PC-9 (cell line): ENCODE data around the gene TMEM232. TPM values are rescaled to one million over a fixed set of nuclear protein-coding genes. Genes with fewer than 3 reads are reported as not detected.

Source experiments
- BruUV-seq: library from RNA; stranded (reverse); fragments of 400-500 nt; replicated peaks from 2 replicates; lab custom pipeline; 2021; lab: Mats Ljungman, UMichigan
- CTCF ChIA-PET: fragments of 300-600 bp; sonication (Branson Sonifier 250); formaldehyde crosslinking; loops from one replicate; lab custom pipeline; 2022; ENCODE audit warnings: antibody characterized with exemption; lab: Charles Lee
- POLR2A ChIA-PET: fragments of 300-600 bp; sonication (Branson Sonifier 250); formaldehyde crosslinking; loops from one replicate; lab custom pipeline; 2022; ENCODE audit warnings: antibody characterized with exemption; ENCODE audit not compliant: unreplicated experiment; lab: Charles Lee
- DNase-seq, 2 experiments: peaks; one replicate each; pipeline versions ENCODE4 v3.0.0 to v3.0.0-alpha.2; 2015 to 2022; ENCODE audit warnings: mixed read lengths in 1 of 2
- H2AFZ ChIP-seq: fragments of 200-600 bp; sonication (generic); 2 replicates; pipeline ENCODE4 v1.8.1; 2017; ENCODE audit warnings: antibody characterized with exemption
- H3F3A ChIP-seq: fragments of 200-600 bp; sonication (generic); 2 replicates; pipeline ENCODE4 v1.8.1; 2017; ENCODE audit warnings: antibody characterized with exemption, mild to moderate bottlenecking, low read depth; ENCODE audit not compliant: insufficient read depth
- H3K27ac ChIP-seq: fragments of 200-600 bp; sonication (generic); 2 replicates; pipeline ENCODE4 v1.6.1; 2016; ENCODE audit warnings: mixed run types
- H3K27me3 ChIP-seq: fragments of 200-600 bp; sonication (generic); 2 replicates; pipeline ENCODE4 v1.6.1; 2016; ENCODE audit warnings: low read depth, mixed run types; ENCODE audit not compliant: insufficient read depth
- H3K36me3 ChIP-seq: fragments of 200-600 bp; sonication (generic); 2 replicates; pipeline ENCODE4 v1.6.1; 2016; ENCODE audit warnings: low read depth, mixed run types
- H3K4me1 ChIP-seq: fragments of 200-600 bp; sonication (generic); replicated peaks from 2 replicates; pipeline ENCODE4 v1.6.1; 2016; ENCODE audit warnings: mixed run types; ENCODE audit not compliant: insufficient read depth
- H3K4me2 ChIP-seq: fragments of 200-600 bp; sonication (generic); 2 replicates; pipeline ENCODE4 v1.6.1; 2017; ENCODE audit warnings: mixed run types
- H3K4me3 ChIP-seq: fragments of 200-600 bp; sonication (generic); 2 replicates; pipeline ENCODE4 v1.6.1; 2016; ENCODE audit warnings: mixed run types
- H3K79me2 ChIP-seq: fragments of 200-600 bp; sonication (generic); 2 replicates; pipeline ENCODE4 v1.6.1; 2017; ENCODE audit warnings: low read depth, mixed run types
- H3K9me2 ChIP-seq: fragments of 200-600 bp; sonication (generic); 2 replicates; pipeline ENCODE4 v1.8.1; 2017; ENCODE audit warnings: mild to moderate bottlenecking; ENCODE audit not compliant: insufficient read depth
- H3K9me3 ChIP-seq: fragments of 200-600 bp; sonication (generic); 2 replicates; pipeline ENCODE4 v1.8.1; 2016; ENCODE audit warnings: low read depth; ENCODE audit not compliant: insufficient read depth
- H4K20me1 ChIP-seq: fragments of 200-600 bp; sonication (generic); 2 replicates; pipeline ENCODE4 v1.8.1; 2017; ENCODE audit not compliant: insufficient read depth
- EZH2 ChIP-seq: fragments of 200-600 bp; sonication (generic); IDR thresholded peaks from 2 replicates; pipeline ENCODE4 v1.8.0; 2017; ENCODE audit warnings: antibody characterized with exemption, low read depth
- intact Hi-C: fragments of 100-400 bp; cut with micrococcal nuclease; formaldehyde crosslinking; loops from one replicate; pipeline ENCODE4 v1.10.0; 2022; ENCODE audit not compliant: unreplicated experiment
- total RNA-seq: library from RNA; stranded (reverse); gene quantifications from 2 replicates; pipeline ENCODE4 v1.2.3, GENCODE V29; 2021
- TF ChIP-seq, protein P1 (sequence below): fragments of 200-600 bp; sonication (generic); conservative IDR thresholded peaks from 2 replicates; pipeline ENCODE4 v1.6.1; 2017; ENCODE audit warnings: mixed run types, antibody characterized with exemption, mild to moderate bottlenecking, moderate library complexity

The TMEM232 gene
- total RNA-seq, 1 experiment from 2014 or later = 0.65 TPM

DNA sequence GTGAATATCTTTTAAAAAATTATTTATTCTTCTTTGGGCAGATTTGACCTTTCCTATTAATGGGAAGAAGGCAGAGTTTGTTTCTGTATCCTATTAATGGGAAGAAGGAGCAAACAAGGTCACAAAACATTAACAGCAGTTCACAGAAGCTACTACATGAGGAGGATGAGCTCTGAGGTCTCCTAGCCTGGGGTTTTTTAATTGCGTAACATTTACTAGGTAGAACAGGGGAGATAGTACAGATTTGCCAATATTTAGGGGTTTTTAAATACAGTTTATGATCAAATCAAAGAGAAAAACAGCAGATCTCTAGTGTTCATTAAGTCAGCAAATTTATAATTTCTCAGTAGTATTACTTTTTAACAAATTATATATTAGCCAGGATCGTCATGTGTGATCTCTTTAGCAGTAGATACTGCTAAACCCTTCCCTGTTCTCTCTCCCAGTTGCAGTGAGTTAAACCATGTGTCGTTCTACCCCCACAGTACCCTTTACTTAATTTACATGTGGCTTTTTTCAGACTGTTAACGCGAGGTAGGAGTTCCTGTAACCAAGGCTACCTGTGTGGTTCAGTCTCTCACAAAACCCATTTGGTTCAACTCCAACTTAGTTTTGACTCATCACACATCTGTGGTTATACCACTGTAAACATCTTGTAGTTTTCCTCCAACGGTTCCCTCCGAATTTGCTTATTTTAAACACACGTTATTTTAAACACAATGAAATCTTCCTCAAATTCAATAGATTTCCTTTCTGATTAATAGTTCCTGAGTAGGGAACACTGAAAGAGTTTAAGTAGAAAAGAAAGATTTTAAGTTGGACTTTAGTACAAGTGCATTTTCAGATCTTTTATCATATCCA lies 25.7 kb upstream of the TMEM232 start:
- BruUV-seq = no TSS peak
- intact Hi-C loops = no loop called here
- POLR2A ChIA-PET = no interaction called here

DNA sequence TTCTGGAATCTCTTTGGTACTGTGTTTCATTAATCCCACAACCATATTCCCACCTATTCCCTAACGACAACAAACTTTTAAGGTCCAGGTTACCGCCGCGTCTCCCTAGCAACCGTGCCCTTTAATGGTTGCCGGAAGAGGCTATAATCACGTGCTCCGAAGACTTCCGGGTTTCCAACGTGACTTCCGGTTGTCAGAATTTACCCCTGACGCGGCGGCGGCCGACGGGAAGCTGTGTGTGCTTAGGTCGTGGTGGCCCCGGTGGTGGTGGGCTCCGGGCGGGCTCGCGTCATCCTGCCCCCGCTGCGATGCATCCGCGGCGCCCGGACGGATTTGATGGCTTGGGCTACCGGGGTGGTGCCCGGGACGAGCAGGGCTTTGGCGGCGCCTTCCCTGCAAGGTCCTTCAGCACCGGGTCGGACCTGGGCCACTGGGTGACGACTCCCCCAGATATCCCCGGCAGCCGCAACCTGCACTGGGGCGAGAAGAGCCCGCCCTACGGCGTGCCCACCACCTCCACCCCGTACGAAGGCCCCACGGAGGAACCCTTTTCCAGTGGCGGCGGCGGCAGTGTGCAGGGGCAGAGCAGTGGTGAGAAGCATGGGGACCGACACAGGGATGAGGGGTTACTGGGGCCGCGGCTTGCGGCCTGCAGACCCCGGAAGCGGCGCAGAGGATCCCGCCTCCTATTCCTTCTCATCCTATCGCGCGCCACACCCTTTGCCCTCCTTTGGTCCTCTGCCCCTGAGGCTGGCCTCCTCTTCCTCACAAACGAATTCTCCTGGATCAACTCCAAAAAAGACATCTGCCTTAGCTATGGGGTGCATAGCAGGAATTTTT lies 12.6 kb upstream of the TMEM232 start, which contains the start of gene SLC25A46:
Gene SLC25A46, plus strand, starts transcription at position 196 of the 840 bp plus-strand sequence. Its CDS starts 113 bp downstream, at position 309.
- Histone ChIP-seq H3K27ac (peak within 1 kb of the TSS; percentile 51), H2AFZ (peak within 1 kb of the TSS; percentile 100), H3K4me2 (peak within 1 kb of the TSS; percentile 84), H3K27me3 (no peaks in the 10 kb centered on the region), H3K79me2 (peaks cover 23% of the 10 kb centered on the region), H3K4me1 (peaks cover 26% of the 10 kb centered on the region; the same call in 1 of the 2 replicates), H3K4me3 (peak within 1 kb of the TSS; percentile 76), H4K20me1 (peaks cover 1% of the 10 kb centered on the region; the same call in 1 of the 2 replicates), H3F3A (peaks cover 7% of the 10 kb centered on the region; the same call in 1 of the 2 replicates), H3K9me3 (no peaks in the 10 kb centered on the region), H3K9me2 (no peaks in the 10 kb centered on the region), H3K36me3 (no peaks in the 10 kb centered on the region)
- POLR2A ChIA-PET = interaction anchor here (0.6 to 0.7 kb wide), 2 partner anchors 12 to 1426 kb away, joined by 5 read pairs; no protein-coding TSS in a partner anchor
- intact Hi-C loops = loop anchor here (2.0 kb wide), 1 partner anchor 354 kb away; the partner anchor contains the start of gene WDR36
- DNase-seq = peak; percentile 70 to 78
- TF ChIP-seq EZH2 = no peak
- TF ChIP-seq, protein P1, sequence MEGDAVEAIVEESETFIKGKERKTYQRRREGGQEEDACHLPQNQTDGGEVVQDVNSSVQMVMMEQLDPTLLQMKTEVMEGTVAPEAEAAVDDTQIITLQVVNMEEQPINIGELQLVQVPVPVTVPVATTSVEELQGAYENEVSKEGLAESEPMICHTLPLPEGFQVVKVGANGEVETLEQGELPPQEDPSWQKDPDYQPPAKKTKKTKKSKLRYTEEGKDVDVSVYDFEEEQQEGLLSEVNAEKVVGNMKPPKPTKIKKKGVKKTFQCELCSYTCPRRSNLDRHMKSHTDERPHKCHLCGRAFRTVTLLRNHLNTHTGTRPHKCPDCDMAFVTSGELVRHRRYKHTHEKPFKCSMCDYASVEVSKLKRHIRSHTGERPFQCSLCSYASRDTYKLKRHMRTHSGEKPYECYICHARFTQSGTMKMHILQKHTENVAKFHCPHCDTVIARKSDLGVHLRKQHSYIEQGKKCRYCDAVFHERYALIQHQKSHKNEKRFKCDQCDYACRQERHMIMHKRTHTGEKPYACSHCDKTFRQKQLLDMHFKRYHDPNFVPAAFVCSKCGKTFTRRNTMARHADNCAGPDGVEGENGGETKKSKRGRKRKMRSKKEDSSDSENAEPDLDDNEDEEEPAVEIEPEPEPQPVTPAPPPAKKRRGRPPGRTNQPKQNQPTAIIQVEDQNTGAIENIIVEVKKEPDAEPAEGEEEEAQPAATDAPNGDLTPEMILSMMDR = no peak
- CTCF ChIA-PET = no interaction called here
- TSS peak; percentile 64 for BruUV-seq

More for the DNA sequence above, 25.7 kb upstream of the TMEM232 start:
- H3K4me2 ChIP-seq = no peak overlapping the region
- H3K4me3 ChIP-seq = no peak overlapping the region
- no peaks in the 10 kb centered on the region for H3K9me3 ChIP-seq
- TF ChIP-seq, protein P1 = no peak
- TF ChIP-seq EZH2 = no peak
- H2AFZ ChIP-seq = no peak overlapping the region
- H4K20me1 ChIP-seq = no peaks in the 10 kb centered on the region; the same call in 1 of the 2 replicates
- H3K4me1 ChIP-seq = no peaks in the 10 kb centered on the region
- H3K27me3 ChIP-seq = no peaks in the 10 kb centered on the region
- no peak overlapping the region for H3K27ac ChIP-seq
- 0 out of 2 replicates have a peak, but pooled peaks cover 5% of the 10 kb centered on the region for H3K36me3 ChIP-seq
- CTCF ChIA-PET = no interaction called here
- peaks cover 4% of the 10 kb centered on the region for H3F3A ChIP-seq
- DNase-seq = no peak
- no peaks in the 10 kb centered on the region; the same call in 1 of the 2 replicates for H3K9me2 ChIP-seq
- no peaks in the 10 kb centered on the region for H3K79me2 ChIP-seq

DNA sequence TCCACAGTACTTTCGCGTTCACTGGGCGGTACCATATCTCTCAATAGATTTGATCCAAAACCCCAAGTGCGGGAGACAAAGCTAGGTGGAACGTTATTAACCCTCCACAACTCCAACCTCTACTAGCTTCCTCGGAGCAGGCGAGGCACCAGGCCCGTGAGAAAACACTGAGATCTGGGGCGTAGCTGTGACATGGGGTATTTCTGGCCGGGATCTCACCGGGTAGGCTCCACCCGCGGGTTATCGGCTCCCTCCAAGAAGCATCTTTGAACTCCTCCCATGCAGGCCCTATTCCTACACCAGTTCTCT lies 12.0 kb upstream of the TMEM232 start:
- Histone ChIP-seq H3K4me2 (peak overlapping the region; percentile 84), H3K4me3 (peak overlapping the region; percentile 76), H2AFZ (peak overlapping the region; percentile 100), H3K27ac (no peak overlapping the region), H3K79me2 (peaks cover 23% of the 10 kb centered on the region), H3K9me2 (no peaks in the 10 kb centered on the region), H3K36me3 (no peaks in the 10 kb centered on the region), H4K20me1 (no peaks in the 10 kb centered on the region; the same call in 1 of the 2 replicates), H3F3A (peaks cover 7% of the 10 kb centered on the region; the same call in 1 of the 2 replicates), H3K4me1 (peaks cover 26% of the 10 kb centered on the region; the same call in 1 of the 2 replicates), H3K9me3 (no peaks in the 10 kb centered on the region), H3K27me3 (no peaks in the 10 kb centered on the region)
- TSS peak; percentile 77 for BruUV-seq
- POLR2A ChIA-PET = interaction anchor here (0.6 to 0.7 kb wide), 2 partner anchors 13 to 1427 kb away, joined by 5 read pairs; no protein-coding TSS in a partner anchor
- no peak for DNase-seq
- TF ChIP-seq, protein P1 = no peak
- TF ChIP-seq EZH2 = no peak
- intact Hi-C loops = loop anchor here (2.0 kb wide), 1 partner anchor 354 kb away; the partner anchor contains the start of gene WDR36
- CTCF ChIA-PET = no interaction called here
